Stimulated activated naive CD8-positive, alpha-beta T cell treated with anti-CD3 and anti-CD28 coated beads, Interleukin-15, Interleukin-2, amounts not matched to agents 100 U/mL and 50 U/mL, for 24 hours (primary cell): ENCODE results near the gene ESYT2.

ENCODE experiments used
- ATAC-seq: fragments of 150-1000 bp; cut with Tn5 transposase; one replicate; pipeline ENCODE4 v1.10.0; 2021
- DNase-seq: peaks from one replicate; pipeline ENCODE4 v3.0.0; 2021

The ESYT2 gene

DNA sequence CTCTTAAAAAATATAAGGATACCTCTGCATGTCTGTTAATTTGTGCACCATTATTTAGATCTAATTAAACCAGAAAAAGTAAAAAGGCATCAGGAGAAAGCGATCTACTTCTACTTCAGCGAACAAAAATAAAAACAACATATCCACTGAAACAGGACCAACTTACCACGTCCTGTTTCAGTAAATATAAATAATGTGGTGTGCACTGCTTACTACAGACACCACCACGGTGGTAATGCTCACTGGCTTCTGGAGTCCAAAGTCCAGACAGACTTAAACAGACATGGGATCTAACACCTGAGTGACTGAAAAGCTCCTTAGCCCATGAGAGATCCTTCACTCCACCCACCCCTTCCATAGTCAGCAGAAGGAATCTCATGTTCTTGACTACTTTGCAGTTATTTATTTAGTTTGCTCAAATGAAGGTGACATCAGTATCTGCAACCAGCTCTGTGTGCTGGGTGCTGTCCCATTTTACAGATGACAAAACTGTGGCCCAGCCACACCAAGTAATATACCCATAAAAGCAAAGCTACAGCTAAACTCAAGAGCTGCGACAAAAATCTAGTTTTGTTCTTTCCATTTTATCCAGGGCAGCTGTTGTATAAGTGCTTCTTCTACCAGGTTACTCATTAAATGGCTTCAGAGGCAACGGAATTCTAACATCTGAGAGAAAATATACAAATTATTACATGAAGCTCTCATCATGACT, 62.6 kb downstream of the ESYT2 start:
- no peak for DNase-seq
- no peak for ATAC-seq

DNA sequence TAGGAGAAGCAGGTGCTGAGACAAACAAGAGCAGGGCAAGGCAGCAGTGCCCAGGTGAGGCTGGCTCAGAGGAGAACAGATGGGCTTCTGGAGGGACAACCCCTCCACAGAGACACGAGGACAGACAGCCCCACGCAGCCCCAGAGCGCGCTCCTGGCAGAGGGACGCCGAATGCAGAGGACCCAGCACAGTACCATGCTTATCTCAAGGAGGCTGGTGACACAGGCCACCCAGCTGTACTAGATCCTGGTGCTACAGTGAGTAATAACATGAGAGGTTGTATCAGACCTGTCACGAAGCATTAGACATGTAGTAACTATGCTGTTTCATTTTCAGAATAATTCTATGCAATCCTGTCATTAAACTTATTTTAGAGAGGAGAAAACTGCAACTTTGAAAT, 64.3 kb downstream of the ESYT2 start:
- ATAC-seq (no peak), DNase-seq (no peak)

DNA sequence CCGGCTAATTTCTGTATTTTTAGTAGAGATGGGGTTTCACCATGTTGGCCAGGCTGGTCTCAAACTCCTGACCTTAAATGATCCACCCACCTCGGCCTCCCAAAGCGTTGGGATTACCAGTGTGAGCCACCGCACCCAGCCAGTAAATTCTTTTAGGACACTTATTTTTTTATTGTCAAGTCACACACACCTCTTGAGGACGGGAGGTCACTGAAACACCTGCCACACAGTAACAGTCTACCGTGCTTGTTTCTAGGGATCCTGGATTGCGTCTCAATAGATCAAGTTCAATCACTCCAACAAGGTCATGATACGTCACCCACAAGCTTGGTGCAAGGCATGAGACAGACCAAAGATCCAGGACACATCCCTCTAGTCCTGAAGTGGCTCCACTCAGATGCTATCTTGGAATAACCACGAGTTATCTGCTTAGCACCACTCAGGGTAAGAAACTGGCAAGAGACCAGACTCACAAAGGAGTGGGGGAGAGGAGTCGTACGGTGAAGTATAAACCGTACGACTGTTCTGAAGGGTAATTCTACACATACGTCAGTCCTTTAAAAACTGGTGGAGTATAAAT, 65.8 kb downstream of the ESYT2 start:
- no peak for DNase-seq
- ATAC-seq = no peak

DNA sequence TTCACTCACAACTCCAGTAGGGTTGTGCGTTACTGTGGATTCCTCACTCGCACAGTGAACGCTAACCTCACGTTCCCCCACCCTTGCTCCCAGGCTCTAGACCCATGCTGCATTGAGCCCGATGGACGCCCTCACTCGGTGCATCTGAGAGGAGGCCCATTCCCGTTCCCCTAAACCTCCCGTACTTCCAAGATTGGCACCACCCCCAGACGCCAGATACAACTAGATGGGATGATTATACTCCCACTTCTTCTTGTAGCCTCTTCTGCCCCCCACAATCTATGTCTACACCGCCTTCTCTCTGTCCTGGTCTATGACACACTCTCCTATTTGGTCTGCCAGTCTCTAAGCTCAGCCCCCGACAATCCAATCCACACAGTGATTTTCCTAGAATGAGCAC, 67.4 kb downstream of the ESYT2 start:
- ATAC-seq (no peak), DNase-seq (no peak)

DNA sequence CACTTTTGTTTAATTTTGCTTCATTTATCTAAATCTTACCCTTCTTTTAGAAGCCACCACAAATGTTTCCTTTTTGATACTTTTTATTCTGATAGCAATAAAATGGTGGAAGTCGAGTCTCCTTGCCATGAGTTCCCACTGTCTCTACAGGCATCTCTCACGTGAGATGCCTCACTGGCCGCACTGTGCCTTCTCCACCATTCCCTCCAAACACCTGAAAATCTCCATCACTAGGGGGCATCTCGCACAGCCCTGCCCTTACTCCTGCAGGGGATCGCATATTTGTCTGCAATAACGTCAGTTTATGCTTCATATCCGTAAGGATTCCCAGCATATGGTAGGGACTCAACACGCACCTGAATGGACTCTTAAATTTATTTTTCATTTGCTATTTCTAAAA, 68.4 kb downstream of the ESYT2 start:
- no peak for DNase-seq
- no peak for ATAC-seq

DNA sequence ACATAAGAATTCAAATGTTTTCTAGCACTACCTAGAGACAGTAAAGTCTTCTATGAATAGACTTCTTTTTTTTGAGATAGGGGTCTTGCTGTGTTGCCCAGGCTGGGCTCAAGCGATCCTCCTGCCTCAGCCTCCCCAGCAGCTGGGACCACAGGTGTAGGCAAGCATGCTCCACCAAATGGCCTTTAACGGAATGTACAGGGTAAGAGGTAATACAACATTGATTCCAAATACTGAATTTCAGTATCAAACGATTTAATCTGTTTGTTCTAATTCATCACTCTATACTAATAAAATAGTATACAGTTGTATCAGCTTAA, 68.9 kb downstream of the ESYT2 start:
- DNase-seq (no peak), ATAC-seq (no peak)

DNA sequence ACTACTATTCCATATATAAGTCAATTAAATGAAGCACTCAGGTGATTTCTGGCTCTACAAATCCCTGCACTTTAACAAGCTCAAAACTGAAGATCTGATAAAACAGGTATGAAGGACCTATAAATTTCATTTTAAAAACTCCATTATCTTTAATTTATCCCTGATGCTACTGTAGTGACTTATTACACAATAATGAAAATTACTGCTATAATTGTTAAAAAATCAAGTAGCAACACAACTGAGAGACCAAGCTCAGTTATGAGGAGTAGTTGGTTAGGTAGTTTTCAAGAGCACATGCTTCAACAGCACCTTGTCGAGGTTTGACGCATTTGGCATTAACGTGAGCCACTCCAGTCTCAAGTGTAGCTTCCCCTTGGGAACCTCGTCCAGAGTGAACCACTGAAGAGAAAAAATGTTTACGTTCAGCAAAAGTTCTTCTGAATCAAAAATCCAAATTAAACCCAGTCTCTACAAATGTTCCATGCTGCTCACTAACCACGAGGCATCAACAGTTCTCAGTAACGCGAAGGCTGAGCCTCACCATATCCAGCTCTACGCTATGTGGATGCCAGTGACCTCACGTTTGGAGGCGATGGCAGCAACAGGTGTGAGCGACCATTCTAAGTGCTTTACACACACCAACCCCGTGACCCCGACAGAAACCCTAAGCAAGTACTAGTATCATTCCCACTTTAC, 69.4 kb downstream of the ESYT2 start:
- ATAC-seq (no peak), DNase-seq (no peak)

DNA sequence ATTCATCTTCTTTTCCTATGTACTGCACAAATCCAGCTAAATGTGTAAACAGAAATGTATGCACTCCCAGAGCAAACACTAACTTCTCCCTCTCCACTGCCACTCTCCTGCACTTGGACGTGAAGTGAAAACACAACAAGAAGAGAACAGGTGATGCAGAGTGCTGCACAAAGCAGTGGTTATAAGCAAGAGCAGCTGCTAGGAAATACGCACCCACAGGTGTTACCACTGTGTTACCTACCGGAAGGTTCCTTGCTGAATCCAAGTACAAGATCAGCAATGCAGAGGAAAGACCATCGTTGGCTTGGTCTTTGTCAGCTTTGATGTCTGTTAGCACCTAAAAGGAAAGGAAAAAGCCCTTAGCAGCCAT, 70.1 kb downstream of the ESYT2 start:
- DNase-seq (no peak), ATAC-seq (no peak)

DNA sequence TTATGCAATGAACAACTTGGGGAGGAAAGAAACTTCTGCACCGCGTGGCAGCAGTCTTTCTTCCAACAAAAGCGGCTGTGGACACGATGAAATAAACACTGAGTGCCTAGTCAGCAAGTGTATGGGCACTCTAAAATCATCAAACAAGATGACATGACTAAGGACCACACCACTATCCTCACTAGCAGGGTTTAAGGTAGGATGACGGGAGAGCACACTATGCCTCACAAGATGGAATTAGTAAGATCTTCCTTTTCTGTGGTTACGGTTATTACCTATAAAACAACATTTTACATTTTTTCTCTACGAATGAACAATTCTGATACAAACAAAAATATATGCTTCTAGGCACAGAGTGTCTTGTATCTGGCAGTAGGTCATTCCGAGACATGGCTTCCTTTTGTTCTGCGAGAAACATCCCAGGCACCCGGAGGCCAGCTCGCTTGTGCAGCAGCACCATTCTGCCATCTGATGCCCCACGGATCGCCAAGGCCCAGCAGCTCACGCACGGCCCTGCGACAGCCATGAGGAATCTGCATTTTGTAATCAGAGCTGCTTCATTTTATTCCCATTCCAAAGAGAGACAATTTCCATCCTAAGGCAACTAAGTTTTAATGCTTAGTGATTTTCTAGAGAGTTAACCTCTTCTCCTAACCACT, 70.6 kb downstream of the ESYT2 start:
- ATAC-seq = no peak
- DNase-seq = no peak

DNA sequence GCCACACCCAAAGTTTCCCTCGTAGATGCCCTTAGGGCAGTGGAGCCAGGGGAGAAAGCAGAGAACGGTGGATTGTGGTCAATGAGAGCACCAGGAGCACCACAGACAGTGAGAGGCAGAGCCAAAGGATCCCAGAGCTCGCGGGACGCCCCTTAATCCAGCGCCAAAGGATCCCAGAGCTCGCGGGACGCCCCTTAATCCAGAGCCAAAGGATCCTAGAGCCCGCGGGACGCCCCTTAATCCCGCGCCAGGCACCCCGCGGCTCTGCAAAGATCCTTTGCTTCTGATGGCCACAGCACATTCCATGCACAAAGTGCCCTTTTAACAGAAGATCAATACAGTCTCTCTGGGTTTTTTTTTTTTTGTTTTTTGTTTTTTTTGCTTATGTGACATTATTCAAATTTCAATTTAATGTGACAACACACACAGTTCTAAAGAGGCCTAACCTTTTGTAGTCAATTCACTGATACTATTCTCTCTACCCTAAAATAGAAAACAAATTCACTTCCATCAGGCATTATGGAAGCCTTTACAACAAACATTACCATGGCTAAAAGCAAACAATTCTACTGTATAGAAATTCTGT, 71.8 kb downstream of the ESYT2 start:
- ATAC-seq (no peak), DNase-seq (no peak)

DNA sequence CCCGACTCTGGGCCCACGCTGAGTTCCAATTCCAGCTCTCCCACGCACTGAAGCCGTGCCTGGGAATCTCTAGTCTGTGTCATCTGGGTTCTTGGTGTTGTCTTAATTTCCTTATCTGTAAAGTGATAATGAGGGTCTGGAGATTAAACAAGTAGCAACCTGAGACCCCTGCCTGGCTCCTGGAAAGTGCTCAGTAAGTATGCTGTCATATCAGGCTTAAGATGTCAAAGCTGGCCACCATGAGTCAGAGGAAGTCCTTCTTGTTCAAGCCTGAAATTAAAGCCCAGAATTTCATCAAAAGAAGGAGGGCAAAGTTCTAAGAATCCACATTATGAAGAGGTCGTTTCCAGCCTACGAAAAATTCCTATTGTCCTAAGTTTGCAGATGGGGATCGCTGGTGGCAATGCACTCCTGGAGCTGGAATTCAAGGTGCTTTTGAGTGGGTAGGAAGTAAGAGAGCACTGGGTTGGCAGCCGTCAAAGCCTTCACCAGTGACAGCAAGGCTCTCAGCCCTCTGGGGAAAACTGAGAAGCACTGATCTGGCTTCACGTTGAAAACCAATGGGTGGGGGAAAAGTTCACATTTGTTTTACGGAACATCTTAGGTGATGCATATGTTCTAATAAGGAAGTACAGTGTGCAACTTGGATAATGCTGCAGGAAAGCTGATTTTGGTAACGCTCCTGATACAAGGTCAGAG, 74.4 kb downstream of the ESYT2 start:
- DNase-seq (no peak), ATAC-seq (no peak)

DNA sequence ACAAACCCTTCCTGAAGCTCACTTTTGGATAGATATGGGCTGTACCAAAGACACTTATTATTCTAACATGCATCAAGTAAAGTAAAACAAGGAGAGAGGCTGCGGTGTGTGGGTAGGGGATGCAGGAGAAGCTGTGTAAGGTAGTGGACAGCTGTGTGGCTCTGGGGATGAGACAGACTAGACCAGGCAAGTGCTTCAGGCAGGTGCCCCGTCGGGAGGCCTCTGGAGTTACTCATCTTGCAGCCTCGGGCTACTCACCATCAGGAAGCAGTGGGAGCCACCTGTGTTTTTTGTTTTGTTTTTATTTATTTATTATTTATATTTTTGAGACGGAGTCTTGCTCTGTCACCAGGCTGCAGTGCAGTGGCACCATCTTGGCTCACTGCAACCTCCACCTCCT, 75.4 kb downstream of the ESYT2 start:
- DNase-seq (no peak), ATAC-seq (no peak)

DNA sequence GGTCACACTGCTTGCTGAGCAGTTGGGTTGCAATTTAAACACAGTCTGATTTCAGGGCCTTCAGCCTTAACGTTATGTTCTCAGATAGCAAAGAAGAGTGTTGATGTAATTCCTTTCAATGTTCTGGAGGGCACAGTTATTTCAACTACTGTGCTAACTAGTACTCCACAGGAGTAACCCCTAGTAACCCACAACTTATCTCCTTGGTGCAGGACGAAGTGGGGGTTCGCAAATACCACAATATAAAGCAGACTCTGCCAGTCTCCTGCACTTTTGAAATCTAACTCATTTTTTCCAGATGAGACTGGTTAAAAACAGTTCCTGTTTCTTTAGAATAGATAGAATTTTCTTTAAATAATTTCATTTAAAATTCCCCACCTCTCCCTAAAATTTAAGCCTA, 77.6 kb downstream of the ESYT2 start:
- ATAC-seq (peak; percentile 43), DNase-seq (no peak)

DNA sequence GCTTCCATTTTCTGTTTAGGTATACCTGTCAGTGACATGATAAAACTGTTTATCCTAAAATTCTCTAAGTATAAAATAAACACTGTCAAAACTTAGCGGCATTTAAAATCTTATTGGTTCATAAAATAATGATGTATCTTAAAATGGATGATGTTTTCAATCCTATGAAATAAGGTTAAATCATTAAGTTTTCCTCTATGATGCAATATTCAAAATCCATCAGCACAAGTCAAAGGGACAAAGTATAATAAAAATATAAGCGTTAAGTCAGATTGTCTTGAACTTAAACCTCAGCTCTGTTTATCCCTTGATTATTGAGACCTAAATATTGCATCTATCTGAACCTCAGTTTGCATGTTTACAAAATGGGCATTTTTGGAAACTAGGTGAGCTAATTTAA, 78.1 kb downstream of the ESYT2 start:
- DNase-seq (no peak), ATAC-seq (no peak)

DNA sequence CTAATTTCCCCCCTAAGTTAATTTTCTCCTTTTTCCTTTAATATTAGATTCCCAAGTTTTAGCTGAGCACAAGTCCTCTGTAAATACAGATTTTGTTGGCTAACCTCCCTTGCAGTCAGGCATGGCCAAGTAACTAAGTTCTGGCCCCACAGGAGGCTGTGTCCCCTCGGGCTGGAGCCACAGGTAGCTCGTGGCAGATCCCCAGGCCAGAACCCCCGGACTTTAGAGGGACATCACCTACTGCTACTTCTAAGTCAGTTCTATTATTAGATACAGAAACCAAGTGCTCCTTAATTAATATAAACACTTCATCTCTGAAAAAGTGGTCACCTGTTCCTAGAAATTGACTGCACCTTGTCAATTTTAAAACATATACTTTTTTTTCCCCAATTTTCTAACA, 78.6 kb downstream of the ESYT2 start:
- DNase-seq = no peak
- ATAC-seq = no peak

DNA sequence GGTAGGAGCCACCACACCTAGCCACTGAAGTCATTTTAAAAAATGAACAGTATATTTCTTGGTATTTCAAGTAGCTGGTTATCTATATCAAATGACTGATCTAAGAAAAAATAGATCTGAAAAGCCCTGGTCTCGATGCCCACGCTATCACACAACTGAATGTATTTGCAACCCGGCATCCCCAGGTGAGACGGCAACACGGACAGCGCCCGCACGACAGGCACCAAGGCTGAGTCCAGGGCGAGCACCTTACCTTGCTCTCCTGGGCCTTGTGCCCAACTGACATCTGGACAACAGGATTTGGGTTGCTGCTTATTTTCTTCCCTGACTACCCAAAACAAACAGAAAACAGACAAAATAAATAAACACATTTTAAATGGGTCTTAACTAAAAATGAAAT, 79.9 kb downstream of the ESYT2 start:
- no peak for ATAC-seq
- no peak for DNase-seq

DNA sequence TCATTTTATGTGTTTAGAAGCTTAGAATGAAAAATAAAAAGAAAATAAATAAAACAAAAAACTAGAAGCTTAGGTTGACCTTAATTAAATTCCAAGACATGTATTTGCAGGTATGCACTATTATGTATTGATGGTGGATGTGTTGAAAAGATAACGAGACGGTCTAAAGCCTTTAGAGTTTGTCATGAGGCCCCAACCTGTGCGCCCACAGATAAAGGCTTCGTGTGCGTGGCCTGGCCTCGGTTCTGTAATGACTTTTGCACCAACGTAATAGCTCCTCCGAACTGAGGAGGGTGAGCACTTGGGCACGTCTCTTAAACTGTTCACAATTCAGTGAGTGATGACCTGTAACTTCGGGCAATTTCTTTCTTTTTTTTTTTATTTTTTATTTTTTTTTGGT, 81.0 kb downstream of the ESYT2 start:
- no peak for DNase-seq
- ATAC-seq = no peak

DNA sequence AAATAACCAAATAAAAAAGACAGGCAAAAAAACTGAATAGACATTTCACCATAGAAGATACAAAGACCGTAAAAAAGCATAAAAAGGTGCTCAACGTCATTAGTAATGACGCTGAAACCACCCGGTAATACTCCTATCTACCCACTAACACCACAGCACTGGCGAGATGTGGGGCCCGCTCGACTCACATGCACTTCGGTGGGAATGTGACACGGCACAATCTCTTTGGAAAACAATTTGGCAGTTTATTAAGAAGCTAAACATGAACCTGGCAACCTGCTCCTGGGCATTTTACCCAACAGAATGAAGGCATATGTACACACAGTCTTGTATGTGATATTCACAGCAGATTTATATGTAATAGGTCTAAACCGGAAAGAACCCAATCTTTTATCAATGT, 81.9 kb downstream of the ESYT2 start:
- DNase-seq (no peak), ATAC-seq (no peak)

DNA sequence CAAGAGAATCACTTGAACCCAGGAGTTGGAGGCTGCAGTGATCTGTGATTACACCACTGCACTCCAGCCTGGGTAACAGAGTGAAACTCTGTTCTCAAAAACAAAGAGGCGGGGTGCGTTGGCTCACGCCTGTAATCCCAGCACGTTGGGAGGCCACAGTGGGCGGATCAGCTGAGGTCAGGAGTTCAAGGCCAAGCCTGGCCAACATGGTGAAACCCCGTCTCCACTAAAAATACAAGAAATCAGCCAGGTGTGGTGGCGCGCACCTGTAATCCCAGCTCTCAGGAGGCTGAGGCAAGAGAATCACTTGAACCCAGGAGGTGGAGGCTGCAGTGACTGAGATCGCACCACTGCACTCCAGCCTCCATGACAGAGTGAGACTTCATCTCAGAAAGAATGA, 82.4 kb downstream of the ESYT2 start:
- DNase-seq = no peak

DNA sequence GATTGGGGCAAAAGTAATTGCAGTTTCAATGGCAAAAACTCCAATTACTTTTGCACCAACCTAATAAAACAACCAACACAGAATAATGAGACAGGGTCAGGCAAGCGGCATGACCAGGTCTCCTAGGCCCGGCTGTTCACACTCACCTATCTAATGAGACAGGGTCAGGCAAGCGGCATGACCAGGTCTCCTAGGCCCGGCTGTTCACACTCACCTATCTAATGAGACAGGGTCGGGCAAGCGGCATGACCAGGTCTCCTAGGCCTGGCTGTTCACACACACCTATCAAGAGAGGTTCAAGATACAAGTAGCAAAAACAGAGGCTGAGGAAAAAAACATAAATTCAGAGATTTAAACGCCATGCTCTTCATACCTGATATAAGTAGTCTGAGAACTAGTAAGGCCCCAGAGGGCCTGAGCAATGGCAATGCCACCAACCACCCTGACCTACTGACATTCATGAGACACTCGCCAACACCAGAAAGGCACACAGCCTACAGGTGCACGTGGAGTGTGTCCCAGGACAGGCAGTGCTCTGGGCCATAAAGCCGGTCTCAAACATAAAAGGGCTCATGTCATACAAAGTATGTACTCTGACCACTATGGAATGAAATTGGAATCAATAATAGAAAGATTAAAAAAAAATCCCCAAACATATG, 84.1 kb downstream of the ESYT2 start:
- ATAC-seq (no peak), DNase-seq (no peak)

More for the DNA sequence above, 82.4 kb downstream of the ESYT2 start:
- ATAC-seq = no peak

DNA sequence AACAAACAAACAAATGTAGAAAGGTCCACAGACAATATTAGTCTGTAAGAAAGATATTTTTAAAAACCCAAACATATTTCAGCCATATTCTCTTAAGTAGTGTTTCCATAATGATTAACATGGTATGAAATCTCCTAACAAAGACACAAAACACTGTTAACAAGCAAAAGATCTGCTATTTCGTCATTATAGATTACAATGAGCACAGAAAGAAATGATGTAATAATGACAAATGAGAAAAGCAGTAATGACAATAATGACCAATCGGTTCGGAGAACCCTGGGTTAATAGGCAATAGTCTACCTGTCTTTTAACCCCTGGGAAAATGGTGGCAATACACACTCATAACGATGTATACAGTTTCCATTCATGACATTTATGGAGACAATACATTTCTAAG, 85.2 kb downstream of the ESYT2 start:
- DNase-seq (no peak), ATAC-seq (no peak)

DNA sequence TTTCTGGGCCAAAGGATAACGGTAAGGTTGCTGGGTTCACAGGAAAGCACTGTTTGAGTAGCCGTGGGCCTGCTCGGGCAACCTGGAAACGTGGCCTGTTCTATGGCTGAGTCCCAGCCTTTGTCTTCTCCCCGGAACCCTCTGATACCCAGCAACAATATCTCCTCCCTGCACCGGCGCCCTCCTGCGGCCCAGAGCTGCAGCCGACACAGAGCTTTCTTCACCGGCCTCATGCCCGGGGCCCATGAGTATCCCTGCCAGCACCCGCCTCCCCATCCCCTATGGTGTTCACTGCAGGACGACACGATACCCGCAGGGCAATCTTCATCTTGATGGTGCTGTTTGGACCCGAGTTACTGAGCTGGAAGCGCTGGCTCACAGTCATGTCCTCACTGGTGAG, 86.1 kb downstream of the ESYT2 start:
- no peak for ATAC-seq

More for the DNA sequence above, 86.1 kb downstream of the ESYT2 start:
- DNase-seq = no peak
